Astrocyte (in vitro differentiated cells and primary cell): ENCODE results near the gene FNDC3A.

Experiments
- CTCF ChIP-seq: IDR thresholded peaks from 2 replicates; pipeline ENCODE4 v1.5.1; 2011; ENCODE audit warnings: low read depth, mild to moderate bottlenecking, inconsistent platforms, low read length, moderate library complexity; ENCODE audit not compliant: insufficient read depth
- EZH2 ChIP-seq: IDR thresholded peaks from 2 replicates; pipeline ENCODE4 v1.6.1; 2012; ENCODE audit warnings: mild to moderate bottlenecking, low read length, inconsistent platforms; ENCODE audit not compliant: insufficient read depth

GRCh38 chr13:49064476-49064875, 88.8 kb downstream of the FNDC3A start:
- TF ChIP-seq CTCF (no peak), EZH2 (no peak)
